ENCODE measurements around the gene PDGFRB. TPM values are rescaled to one million over a fixed set of nuclear protein-coding genes. Genes with fewer than 3 reads are reported as not detected.

PDGFRB gene
- total and polyA plus RNA-seq, 9 of the 15 experiments (the other 6 are each of a cell fraction or from before 2014, with no cell fraction given): 0.01 to 1.5 (median 0.09) TPM; not detected in 3

- Histone ChIP-seq H3K4me1 (replicated peaks in 1 of 2; ENCODE audit: control insufficient read depth in 2 of 2, insufficient read depth in 2 of 2, low read length in 2 of 2) (peaks cover 1 to 11% of the 10 kb centered on the region in 2 experiments; a peak in 3 of 5 replicates), H3K36me3 (ENCODE audit: control insufficient read depth, insufficient read depth, low read length) (no peaks in the 10 kb centered on the region), H3K9me1 (ENCODE audit: control insufficient read depth, insufficient read depth, low read length) (no peaks in the 10 kb centered on the region), H3K9me3 (replicated peaks; ENCODE audit: control insufficient read depth, insufficient read depth, low read depth, low read length) (no peaks in the 10 kb centered on the region), H3K9ac (ENCODE audit: insufficient read depth in 1 of 2, low read depth in 2 of 2, low read length in 2 of 2) (no peak within 1 kb of the TSS; a peak in 1 of 4 replicates), H3K4me2 (ENCODE audit: insufficient read depth, low read length) (no peak within 1 kb of the TSS), H3K79me2 (ENCODE audit: control insufficient read depth, insufficient read depth, low read length) (no peaks in the 10 kb centered on the region), H3K27me3 (ENCODE audit: control insufficient read depth in 2 of 2, insufficient read depth in 2 of 2, low read length in 2 of 2) (peaks cover 10 to 29% of the 10 kb centered on the region in 2 experiments; a peak in 4 of 5 replicates), H4K20me1 (replicated peaks; ENCODE audit: control insufficient read depth, insufficient read depth, low read length) (no peaks in the 10 kb centered on the region), H3K4me3 (no peak within 1 kb of the TSS), H2AFZ (ENCODE audit: low read depth, low read length) (no peak within 1 kb of the TSS), H3K27ac (ENCODE audit: extremely low read depth, low read depth, low read length) (no peak within 1 kb of the TSS)
- in situ Hi-C loops (cut with MboI): no loop called here
- ChIA-PET CTCF (ENCODE audit: low intra/inter-chr PET ratio) (no interaction called here), POLR2A (interaction anchor here (0.6 kb wide), 2 partner anchors 15 to 172 kb away, joined by 3 read pairs; no protein-coding TSS in a partner anchor)
- BruUV-seq (replicated peaks): no TSS peak
- DNase-seq (ENCODE audit: extremely low read depth in 1 of 4, low spot score in 3 of 4) (no peak), ATAC-seq (no peak), FAIRE-seq (no peak)
- intact Hi-C loops (cut with micrococcal nuclease): no loop called here
- 78% methylated on average over 50 of the region's 93 CpGs for WGBS (ENCODE audit: insufficient coverage, low coverage, missing lambda C conversion rate)
- TF ChIP-seq SLC30A9 (CRISPR knock-in tag; IDR thresholded peaks at IDR 0.05) (no peak), ZNF695 (CRISPR knock-in tag; IDR thresholded peaks at IDR 0.05) (no peak), TOE1 (IDR thresholded peaks at IDR 0.05; ENCODE audit: borderline replicate concordance) (no peak), TOE1 (CRISPR knock-in tag; IDR thresholded peaks at IDR 0.05; ENCODE audit: borderline replicate concordance, low read depth) (no peak), ATF3 (IDR thresholded peaks at IDR 0.05) (no peak), ATF3 (CRISPR knock-in tag; conservative IDR thresholded peaks at IDR 0.05) (no peak), E2F8 (IDR thresholded peaks at IDR 0.05; ENCODE audit: low read depth, partially characterized antibody) (no peak), ERF (CRISPR knock-in tag; IDR thresholded peaks at IDR 0.05) (no peak), FIP1L1 (IDR thresholded peaks at IDR 0.05; ENCODE audit: low read depth, low read length, poor library complexity, severe bottlenecking) (no peak), POLR2A (conservative IDR thresholded peaks at IDR 0.05) (no peak), BRCA1 (IDR thresholded peaks at IDR 0.05) (no peak), BRCA1 (CRISPR knock-in tag; IDR thresholded peaks at IDR 0.05) (no peak), MTA1 (IDR thresholded peaks at IDR 0.05; ENCODE audit: borderline replicate concordance) (no peak), RFX1 (IDR thresholded peaks at IDR 0.05) (no peak), SREBF2 (CRISPR knock-in tag; IDR thresholded peaks at IDR 0.05) (no peak), HINFP (tag; conservative IDR thresholded peaks at IDR 0.05; ENCODE audit: low read depth) (no peak), ZNF347 (CRISPR knock-in tag; IDR thresholded peaks at IDR 0.05; ENCODE audit: low read depth) (no peak)
These were observed 11.2 kb upstream of the PDGFRB start, which contains the start of gene CDX1 for GRCh38 chr5:150166650-150167511. CDX1 (plus strand) TSS chr5:150166778; CDS start chr5:150166877, 99 bp downstream.
